ENCODE results near the gene NBDY. TPM values are rescaled to one million over a fixed set of nuclear protein-coding genes. Genes with fewer than 3 reads are reported as not detected.

Gene NBDY
- total RNA-seq, 4 donors from 2014 or later = 0.51 to 40.4 (median 13.3) TPM

DNA sequence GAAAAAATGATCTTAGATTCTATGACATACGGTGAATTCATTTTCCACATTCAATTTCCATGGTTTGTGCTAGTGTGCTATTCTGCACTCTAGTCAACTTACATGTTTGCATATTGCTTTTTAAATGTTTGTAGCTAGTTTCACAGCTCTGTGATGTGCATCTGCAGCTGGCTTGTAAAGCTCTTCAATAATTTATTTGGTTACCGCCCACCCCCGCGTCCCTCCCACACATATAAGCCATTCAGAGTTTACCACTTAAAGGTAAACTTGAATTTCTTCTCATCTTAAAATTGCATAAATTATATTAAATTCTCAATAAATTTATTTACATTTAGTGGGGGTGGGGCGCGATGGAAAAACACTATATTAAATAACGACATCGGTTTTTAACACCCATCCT, 291 bp upstream of the NBDY start:
- TF ChIP-seq, protein P1, sequence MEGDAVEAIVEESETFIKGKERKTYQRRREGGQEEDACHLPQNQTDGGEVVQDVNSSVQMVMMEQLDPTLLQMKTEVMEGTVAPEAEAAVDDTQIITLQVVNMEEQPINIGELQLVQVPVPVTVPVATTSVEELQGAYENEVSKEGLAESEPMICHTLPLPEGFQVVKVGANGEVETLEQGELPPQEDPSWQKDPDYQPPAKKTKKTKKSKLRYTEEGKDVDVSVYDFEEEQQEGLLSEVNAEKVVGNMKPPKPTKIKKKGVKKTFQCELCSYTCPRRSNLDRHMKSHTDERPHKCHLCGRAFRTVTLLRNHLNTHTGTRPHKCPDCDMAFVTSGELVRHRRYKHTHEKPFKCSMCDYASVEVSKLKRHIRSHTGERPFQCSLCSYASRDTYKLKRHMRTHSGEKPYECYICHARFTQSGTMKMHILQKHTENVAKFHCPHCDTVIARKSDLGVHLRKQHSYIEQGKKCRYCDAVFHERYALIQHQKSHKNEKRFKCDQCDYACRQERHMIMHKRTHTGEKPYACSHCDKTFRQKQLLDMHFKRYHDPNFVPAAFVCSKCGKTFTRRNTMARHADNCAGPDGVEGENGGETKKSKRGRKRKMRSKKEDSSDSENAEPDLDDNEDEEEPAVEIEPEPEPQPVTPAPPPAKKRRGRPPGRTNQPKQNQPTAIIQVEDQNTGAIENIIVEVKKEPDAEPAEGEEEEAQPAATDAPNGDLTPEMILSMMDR (IDR thresholded peaks at IDR 0.05) = no peak
- no peak for TF ChIP-seq POLR2A (IDR thresholded peaks at IDR 0.05)
- no peaks in the 10 kb centered on the region for H3K36me3 ChIP-seq
- no peaks in the 10 kb centered on the region for H3K9me3 ChIP-seq
- peak in 1 of 2 donors; percentile 29 for DNase-seq
- H3K27ac ChIP-seq = peak overlapping the region; percentile 79 to 82
- peak overlapping the region; percentile 39 to 53 for H3K4me3 ChIP-seq
- H3K4me1 ChIP-seq = no peaks in the 10 kb centered on the region
- intact Hi-C loops (cut with DNase I; ENCODE audit: low total_unique reads) = no loop called here
- H3K27me3 ChIP-seq = peaks cover 0 to 4% of the 10 kb centered on the region in 2 donors

DNA sequence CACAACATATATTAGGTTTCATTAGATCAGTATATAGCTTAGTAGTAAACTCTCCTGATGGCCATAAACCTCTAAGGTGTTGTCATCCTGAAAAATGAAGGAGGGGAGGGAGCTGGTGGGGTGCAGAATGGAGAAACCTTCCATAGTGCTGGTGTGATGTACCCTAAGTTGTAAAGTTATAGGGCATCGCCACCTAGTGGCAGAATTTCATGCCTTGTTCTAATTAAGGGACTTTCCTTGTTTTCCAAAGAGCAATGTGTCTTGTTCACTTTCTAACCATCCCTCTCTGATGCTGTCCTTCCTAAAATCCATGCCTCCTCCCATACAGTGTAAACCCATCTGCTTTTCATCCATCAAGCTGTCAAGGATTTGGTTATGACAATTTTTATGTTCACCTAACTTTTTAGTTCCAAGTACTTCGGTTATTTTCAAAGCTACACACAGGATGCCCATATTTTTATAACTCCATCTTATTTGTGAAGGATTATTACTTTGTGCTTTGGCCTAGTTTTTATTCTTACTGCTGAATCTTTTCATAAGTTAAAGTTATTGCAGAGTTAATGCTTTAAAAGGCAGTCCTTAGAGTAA, 4.5 kb downstream of the NBDY start:
- Histone ChIP-seq H3K36me3 (no peaks in the 10 kb centered on the region), H3K4me1 (no peaks in the 10 kb centered on the region), H3K9me3 (no peaks in the 10 kb centered on the region), H3K4me3 (no peak overlapping the region), H3K27me3 (peaks cover 0 to 4% of the 10 kb centered on the region in 2 donors), H3K27ac (no peak overlapping the region)
- peak; percentile 27 to 61 for DNase-seq
- TF ChIP-seq POLR2A (IDR thresholded peaks at IDR 0.05) = no peak
- TF ChIP-seq, protein P1 (IDR thresholded peaks at IDR 0.05) = peak; percentile 48 to 64 (median 55)
- intact Hi-C loops (cut with DNase I; ENCODE audit: low total_unique reads) = no loop called here

DNA sequence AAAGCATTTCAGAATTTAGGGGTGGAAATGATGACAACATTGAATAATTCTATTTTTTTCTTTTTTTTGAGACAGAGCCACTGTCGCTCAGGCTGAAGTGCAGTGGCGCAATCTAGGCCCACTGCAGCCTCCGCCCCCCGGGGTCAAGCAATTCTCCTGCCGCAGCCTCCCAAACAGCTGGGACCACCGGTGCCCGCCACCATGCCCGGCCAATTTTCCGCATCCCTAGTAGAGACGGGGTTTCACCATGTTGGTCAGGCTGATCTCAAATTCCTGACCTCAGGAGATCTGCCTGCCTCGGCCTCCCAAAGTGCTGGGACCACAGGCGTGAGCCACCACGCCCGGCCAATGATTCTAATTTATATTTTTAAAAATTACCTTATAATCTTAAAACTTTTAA, 7.2 kb downstream of the NBDY start:
- Histone ChIP-seq H3K4me3 (no peak overlapping the region), H3K9me3 (no peaks in the 10 kb centered on the region), H3K27me3 (peaks cover 0 to 4% of the 10 kb centered on the region in 2 donors), H3K4me1 (no peaks in the 10 kb centered on the region), H3K36me3 (no peaks in the 10 kb centered on the region), H3K27ac (no peak overlapping the region)
- DNase-seq = no peak
- intact Hi-C loops (cut with DNase I; ENCODE audit: low total_unique reads) = no loop called here
- TF ChIP-seq, protein P1 (IDR thresholded peaks at IDR 0.05) = no peak
- TF ChIP-seq POLR2A (IDR thresholded peaks at IDR 0.05) = no peak

- no peak overlapping the region for H3K27ac ChIP-seq
- no peaks in the 10 kb centered on the region for H3K36me3 ChIP-seq
- no peaks in the 10 kb centered on the region for H3K9me3 ChIP-seq
- intact Hi-C loops (cut with DNase I; ENCODE audit: low total_unique reads) = no loop called here
- H3K27me3 ChIP-seq = no peaks in the 10 kb centered on the region
- H3K4me3 ChIP-seq = no peak overlapping the region
- TF ChIP-seq POLR2A (IDR thresholded peaks at IDR 0.05) = no peak
- TF ChIP-seq, protein P1 (IDR thresholded peaks at IDR 0.05) = no peak
- DNase-seq = no peak
- H3K4me1 ChIP-seq = no peaks in the 10 kb centered on the region
Measured at GRCh38 chrX:56738670-56739069, 9.6 kb downstream of the NBDY start.

DNA sequence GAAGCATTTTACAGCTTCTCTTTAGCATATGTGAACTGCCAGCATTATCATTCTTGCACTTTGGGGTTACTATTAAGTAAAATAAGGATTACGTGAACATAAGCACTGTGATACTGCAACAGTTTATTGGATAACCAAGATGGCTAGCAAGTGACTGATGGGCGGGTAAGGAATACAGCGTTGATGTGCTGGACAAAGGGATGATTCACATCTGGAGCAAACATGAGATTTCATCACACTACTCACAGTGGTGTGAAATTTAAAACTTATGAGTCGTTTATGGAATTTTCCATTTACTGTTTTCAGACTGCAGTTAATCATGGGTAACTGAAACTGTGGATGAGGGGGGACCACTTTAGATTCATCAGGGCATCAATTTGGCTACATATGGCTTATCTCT, 16.0 kb downstream of the NBDY start:
- H3K36me3 ChIP-seq = no peaks in the 10 kb centered on the region
- no peak for DNase-seq
- TF ChIP-seq, protein P1 (IDR thresholded peaks at IDR 0.05) = no peak
- TF ChIP-seq POLR2A (IDR thresholded peaks at IDR 0.05) = no peak
- H3K4me3 ChIP-seq = no peak overlapping the region
- no peaks in the 10 kb centered on the region for H3K4me1 ChIP-seq
- intact Hi-C loops (cut with DNase I; ENCODE audit: low total_unique reads) = no loop called here
- no peak overlapping the region for H3K27ac ChIP-seq
- H3K9me3 ChIP-seq = no peaks in the 10 kb centered on the region
- H3K27me3 ChIP-seq = no peaks in the 10 kb centered on the region

All from uterus (tissue), 4 donors.